LNCaP clone FGC (cell line): Measurements from ENCODE around the gene MED26.

ENCODE experiments used
- DNase-seq: peaks from one replicate; pipeline ENCODE4 v3.0.0-alpha.2; 2011; ENCODE audit warnings: low read depth
- H3K4me3 ChIP-seq: 2 replicates; pipeline ENCODE4 v1.5.1; 2011; ENCODE audit warnings: mild to moderate bottlenecking, low read depth, low read length, control low read depth
- CTCF ChIP-seq: IDR thresholded peaks from 2 replicates; pipeline ENCODE4 v1.5.1; 2012; ENCODE audit warnings: mild to moderate bottlenecking; ENCODE audit not compliant: control insufficient read depth, insufficient read depth; ENCODE audit errors: extremely low read depth

Gene MED26

DNA sequence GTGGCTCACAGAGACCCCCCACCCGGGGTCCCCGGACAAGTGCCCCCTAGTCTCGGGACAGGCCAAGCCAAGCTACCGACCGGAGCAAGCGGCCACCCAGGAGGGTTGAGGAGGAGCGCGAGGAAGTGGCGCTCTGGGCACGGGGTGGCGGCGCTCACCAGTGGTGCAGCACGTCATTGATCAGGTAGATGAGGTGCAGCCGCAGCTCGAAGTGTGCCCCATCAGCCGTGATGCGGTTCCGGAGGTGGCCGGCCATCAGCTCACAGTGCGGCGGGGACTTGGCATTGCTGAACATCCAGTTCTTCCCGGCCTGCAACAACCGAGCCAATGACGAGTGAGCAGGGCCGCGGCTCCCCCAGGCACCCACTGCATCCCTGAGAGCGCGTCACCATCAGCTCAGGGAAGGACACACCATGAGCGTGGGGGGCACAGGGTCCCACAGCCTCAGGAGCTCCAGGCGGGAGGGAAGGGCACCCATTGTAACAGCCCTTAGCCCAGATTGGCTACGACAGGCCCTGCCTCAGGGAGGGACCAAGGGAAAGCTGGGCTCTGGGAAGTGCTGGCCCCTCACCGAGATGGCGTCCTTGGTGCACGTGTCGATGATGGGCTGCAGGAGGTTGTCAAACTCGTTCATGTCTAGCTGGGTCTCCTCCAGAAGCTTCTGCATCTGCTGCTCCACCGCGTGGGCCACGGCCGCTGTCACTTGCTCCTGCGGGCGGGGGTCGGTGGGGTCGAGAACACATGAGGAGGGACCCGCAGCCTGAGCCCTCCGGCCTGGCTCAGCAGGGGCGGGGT, 95.4 kb downstream of the MED26 start:
- no peak overlapping the region for H3K4me3 ChIP-seq
- DNase-seq = no peak
- TF ChIP-seq CTCF = no peak

- no peak for TF ChIP-seq CTCF
- H3K4me3 ChIP-seq = no peak overlapping the region
Observed at GRCh38 chr19:16531380-16531669, 96.7 kb downstream of the MED26 start.

GRCh38 chr19:16530540-16531379, 97.2 kb downstream of the MED26 start:
- no peak overlapping the region for H3K4me3 ChIP-seq
- DNase-seq = no peak
- no peak for TF ChIP-seq CTCF

More at GRCh38 chr19:16531380-16531669, 96.7 kb downstream of the MED26 start:
- DNase-seq = no peak

DNA sequence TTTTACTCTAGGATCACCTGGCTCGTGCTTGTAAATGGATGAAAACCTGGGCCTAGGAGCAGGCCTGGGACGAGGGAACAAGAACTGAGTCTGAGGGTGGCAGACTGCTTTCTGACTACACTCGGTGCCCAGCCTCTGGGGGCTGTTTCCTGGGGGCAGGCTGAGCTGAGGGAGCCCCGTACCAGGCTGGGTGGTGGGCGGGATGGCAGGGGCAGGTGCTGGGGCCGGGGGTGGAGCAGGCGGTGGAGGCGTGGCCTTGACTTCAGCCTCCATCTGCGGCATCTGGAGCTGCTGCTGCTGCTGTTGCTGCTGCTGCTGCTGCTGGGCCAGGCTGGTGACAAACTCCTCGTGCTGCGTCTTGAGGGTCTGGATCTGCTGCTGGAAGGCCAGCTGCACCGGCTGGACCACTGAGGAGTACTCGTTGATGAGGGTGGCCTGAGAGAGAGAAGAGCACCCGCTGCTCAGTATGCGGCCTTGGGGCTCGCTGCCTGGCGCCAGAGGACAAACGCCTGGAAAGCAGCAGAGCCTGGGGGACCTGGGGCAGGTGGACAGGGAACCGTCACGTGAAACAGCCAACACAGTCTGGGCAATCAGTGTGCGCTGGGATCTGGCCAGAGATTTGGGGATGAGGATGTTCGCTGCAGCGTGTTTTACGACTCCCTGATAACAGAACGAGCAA, 98.4 kb downstream of the MED26 start:
- no peak overlapping the region for H3K4me3 ChIP-seq
- TF ChIP-seq CTCF = no peak
- no peak for DNase-seq

- TF ChIP-seq CTCF = peak; percentile 66
Observed at GRCh38 chr19:16527971-16528521, 100.0 kb downstream of the MED26 start.

GRCh38 chr19:16527334-16527935, 100.6 kb downstream of the MED26 start:
- no peak for TF ChIP-seq CTCF
- no peak overlapping the region for H3K4me3 ChIP-seq
- DNase-seq = no peak

More at GRCh38 chr19:16527971-16528521, 100.0 kb downstream of the MED26 start:
- no peak for DNase-seq
- H3K4me3 ChIP-seq = no peak overlapping the region
